ENCODE measurements around the gene ZMAT5. TPM values are rescaled to one million over a fixed set of nuclear protein-coding genes. Genes with fewer than 3 reads are reported as not detected.

Gene ZMAT5
- total and polyA plus RNA-seq, 2 of the 13 experiments (the other 11 are each of a cell fraction or from before 2014, with no cell fraction given), result 20.7 to 27.8 TPM

- TF ChIP-seq ZXDC (CRISPR knock-in tag; IDR thresholded peaks at IDR 0.05) (no peak), U2AF2 (IDR thresholded peaks at IDR 0.05; ENCODE audit: low read depth, low read length) (no peak), ZNF564 (CRISPR knock-in tag; IDR thresholded peaks at IDR 0.05) (no peak), KLF6 (CRISPR knock-in tag; IDR thresholded peaks at IDR 0.05) (no peak), MYPOP (CRISPR knock-in tag; IDR thresholded peaks at IDR 0.05) (no peak; the same call in 1 of the 2 replicates), MLX (CRISPR knock-in tag; IDR thresholded peaks at IDR 0.05) (no peak), FOXK2 (IDR thresholded peaks at IDR 0.05) (no peak), ZNF136 (CRISPR knock-in tag; IDR thresholded peaks at IDR 0.05; ENCODE audit: low read depth) (no peak), PPARG (CRISPR knock-in tag; conservative IDR thresholded peaks at IDR 0.05) (no peak), GTF3A (CRISPR knock-in tag; conservative IDR thresholded peaks at IDR 0.05) (0 out of 2 replicates have a peak, but pooled peaks have one; percentile 16), ZNF776 (CRISPR knock-in tag; IDR thresholded peaks at IDR 0.05) (no peak), TRAFD1 (CRISPR knock-in tag; IDR thresholded peaks at IDR 0.05; ENCODE audit: borderline replicate concordance) (no peak), ZSCAN5A (CRISPR knock-in tag; IDR thresholded peaks at IDR 0.05; ENCODE audit: borderline replicate concordance) (no peak), DPF2 (CRISPR knock-in tag; IDR thresholded peaks at IDR 0.05; ENCODE audit: borderline replicate concordance, low read depth) (no peak), ZNF552 (CRISPR knock-in tag; IDR thresholded peaks at IDR 0.05; ENCODE audit: borderline replicate concordance) (0 out of 2 replicates have a peak, but pooled peaks have one; percentile 16), MEIS1 (CRISPR knock-in tag; IDR thresholded peaks at IDR 0.05; ENCODE audit: borderline replicate concordance) (no peak; the same call in 1 of the 2 replicates), RORA (CRISPR knock-in tag; IDR thresholded peaks at IDR 0.05) (no peak)
Observed at GRCh38 chr22:29767171-29768051, 604 bp upstream of the ZMAT5 start, which contains the start of gene UQCR10 (continued).
